IMR-90 (cell line): ENCODE measurements around the gene NCF2. TPM values are rescaled to one million over a fixed set of nuclear protein-coding genes. Genes with fewer than 3 reads are reported as not detected.

Experiments used
- ATAC-seq: fragments of 200-7000 bp; cut with Tn5 transposase; 2 replicates; pipeline ENCODE4 v1.9.1; 2020; ENCODE audit warnings: low read depth, mild to moderate bottlenecking, moderate library complexity
- BruUV-seq: library from RNA; stranded (reverse); fragments of 400-500 nt; replicated peaks from 2 replicates; lab custom pipeline; 2021; lab: Mats Ljungman, UMichigan
- CTCF ChIA-PET: fragments of 300-600 bp; formaldehyde crosslinking; extraction: SDS; loops from one replicate; lab custom pipeline; 2021; ENCODE audit warnings: antibody characterized with exemption; lab: Yijun Ruan, JAX
- POLR2A ChIA-PET: fragments of 300-600 bp; sonication (Branson Sonifier 250); formaldehyde crosslinking; loops from one replicate; lab custom pipeline; 2022; ENCODE audit warnings: antibody characterized with exemption; ENCODE audit not compliant: unreplicated experiment; lab: Charles Lee
- DNase-seq: peaks from one replicate; pipeline ENCODE4 v3.0.0; 2013
- H2AFZ ChIP-seq: replicated peaks from 2 replicates; pipeline ENCODE3; 2013; ENCODE audit warnings: low read length, mild to moderate bottlenecking; ENCODE audit not compliant: poor library complexity
- H2AK5ac ChIP-seq: 2 replicates; pipeline ENCODE4 v1.6.1; 2013; ENCODE audit warnings: low read depth, low read length, inconsistent platforms
- H2AK9ac ChIP-seq: replicated peaks from 2 replicates; pipeline ENCODE3; 2013; ENCODE audit warnings: mild to moderate bottlenecking, low read depth, low read length, moderate library complexity; ENCODE audit not compliant: poor library complexity
- H2BK120ac ChIP-seq: 2 replicates; pipeline ENCODE4 v1.6.1; 2013; ENCODE audit warnings: low read depth, low read length, inconsistent platforms
- H2BK15ac ChIP-seq: 3 replicates; pipeline ENCODE4 v1.6.1; 2013; ENCODE audit warnings: low read depth, low read length, inconsistent platforms
- H2BK20ac ChIP-seq: 2 replicates; pipeline ENCODE4 v1.6.1; 2013; ENCODE audit warnings: low read depth, mild to moderate bottlenecking, inconsistent platforms, low read length, moderate library complexity
- H2BK5ac ChIP-seq: 2 replicates; pipeline ENCODE4 v1.6.1; 2013; ENCODE audit warnings: mild to moderate bottlenecking, low read depth, low read length, inconsistent platforms; ENCODE audit not compliant: poor library complexity, severe bottlenecking
- H3K14ac ChIP-seq: replicated peaks from 2 replicates; pipeline ENCODE4 v1.6.1; 2013; ENCODE audit warnings: low read depth, low read length, inconsistent platforms
- H3K18ac ChIP-seq: 2 replicates; pipeline ENCODE4 v1.6.1; 2013; ENCODE audit warnings: low read depth, low read length, control low read depth
- H3K23ac ChIP-seq: 2 replicates; pipeline ENCODE4 v1.6.1; 2013; ENCODE audit warnings: low read depth, low read length, inconsistent platforms
- H3K27ac ChIP-seq: 2 replicates; pipeline ENCODE4 v1.5.1; 2013; ENCODE audit warnings: mild to moderate bottlenecking, control low read depth, low read length; ENCODE audit not compliant: insufficient read depth
- H3K27me3 ChIP-seq: 2 replicates; pipeline ENCODE4 v1.6.1; 2013; ENCODE audit warnings: low read length; ENCODE audit not compliant: control insufficient read depth, insufficient read depth
- H3K36me3 ChIP-seq: 2 replicates; pipeline ENCODE4 v1.6.1; 2013; ENCODE audit warnings: low read length, mixed read lengths; ENCODE audit not compliant: control insufficient read depth, insufficient read depth
- H3K4ac ChIP-seq: 2 replicates; pipeline ENCODE4 v1.6.1; 2013; ENCODE audit warnings: low read depth, low read length, inconsistent platforms
- H3K4me1 ChIP-seq: 2 replicates; pipeline ENCODE4 v1.6.1; 2013; ENCODE audit warnings: low read length, mixed read lengths; ENCODE audit not compliant: control insufficient read depth, insufficient read depth
- H3K4me2 ChIP-seq: 2 replicates; pipeline ENCODE4 v1.6.1; 2013; ENCODE audit warnings: low read depth, mild to moderate bottlenecking, control low read depth, low read length, moderate library complexity
- H3K4me3 ChIP-seq: 2 replicates; pipeline ENCODE4 v1.5.1; 2013; ENCODE audit warnings: low read depth, mild to moderate bottlenecking, control low read depth, low read length, moderate library complexity; ENCODE audit not compliant: insufficient read depth
- H3K56ac ChIP-seq: 2 replicates; pipeline ENCODE4 v1.6.1; 2013; ENCODE audit warnings: low read length, inconsistent platforms; ENCODE audit not compliant: insufficient read depth; ENCODE audit errors: extremely low read depth
- H3K79me1 ChIP-seq, 2 experiments: 2 replicates each; pipeline ENCODE4 v1.6.1; 2013; ENCODE audit warnings: low read length in 2 of 2, inconsistent platforms in 1 of 2, low read depth in 1 of 2
- H3K9ac ChIP-seq: 2 replicates; pipeline ENCODE4 v1.6.1; 2013; ENCODE audit warnings: low read depth, low read length, control low read depth
- H3K9me1 ChIP-seq: 2 replicates; pipeline ENCODE4 v1.6.1; 2013; ENCODE audit warnings: low read length, inconsistent platforms; ENCODE audit not compliant: insufficient read depth
- H3K9me3 ChIP-seq: 2 replicates; pipeline ENCODE4 v1.6.1; 2013; ENCODE audit warnings: low read length; ENCODE audit not compliant: control insufficient read depth, insufficient read depth
- H4K20me1 ChIP-seq: 2 replicates; pipeline ENCODE4 v1.6.1; 2013; ENCODE audit warnings: low read length, inconsistent platforms; ENCODE audit not compliant: insufficient read depth
- H4K5ac ChIP-seq: 2 replicates; pipeline ENCODE4 v1.6.1; 2013; ENCODE audit warnings: mild to moderate bottlenecking, low read depth, low read length, control low read depth
- H4K8ac ChIP-seq, 2 experiments: 2 replicates each; pipeline ENCODE4 v1.6.1; 2013; ENCODE audit warnings: low read depth in 2 of 2, low read length in 2 of 2, control low read depth in 1 of 2, inconsistent platforms in 1 of 2
- H4K91ac ChIP-seq: 2 replicates; pipeline ENCODE4 v1.6.1; 2013; ENCODE audit warnings: low read depth, low read length, inconsistent platforms; ENCODE audit not compliant: insufficient read depth
- BHLHE40 ChIP-seq: fragments of 150-350 bp; IDR thresholded peaks from 2 replicates; pipeline ENCODE4 v1.6.1; 2016; ENCODE audit warnings: mild to moderate bottlenecking, low read depth, low read length
- CEBPB ChIP-seq: IDR thresholded peaks from 2 replicates; pipeline ENCODE4 v1.6.1; 2012; ENCODE audit warnings: low read depth, low read length, improper control_type of control experiment
- CHD1 ChIP-seq: IDR thresholded peaks from 2 replicates; pipeline ENCODE4 v1.6.1; 2012; ENCODE audit warnings: low read depth, low read length, improper control_type of control experiment
- CTCF ChIP-seq: conservative IDR thresholded peaks from 2 replicates; pipeline ENCODE4 v1.5.1; 2012; ENCODE audit warnings: mild to moderate bottlenecking, low read depth, low read length, improper control_type of control experiment
- ELK1 ChIP-seq: fragments of 150-350 bp; IDR thresholded peaks from 2 replicates; pipeline ENCODE4 v1.6.1; 2016; ENCODE audit warnings: low read depth, mild to moderate bottlenecking, low read length, moderate library complexity, borderline replicate concordance
- FOS ChIP-seq: fragments of 150-350 bp; IDR thresholded peaks from 2 replicates; pipeline ENCODE4 v1.6.1; 2016; ENCODE audit warnings: low read depth, low read length
- MAFK ChIP-seq: IDR thresholded peaks from 2 replicates; pipeline ENCODE4 v1.6.1; 2012; ENCODE audit warnings: low read depth, low read length, improper control_type of control experiment
- MAZ ChIP-seq: IDR thresholded peaks from 2 replicates; pipeline ENCODE4 v1.6.1; 2012; ENCODE audit warnings: low read depth, mild to moderate bottlenecking, low read length, improper control_type of control experiment, moderate library complexity, borderline replicate concordance
- MXI1 ChIP-seq: IDR thresholded peaks from 2 replicates; pipeline ENCODE4 v1.6.1; 2012; ENCODE audit warnings: low read depth, mild to moderate bottlenecking, low read length, moderate library complexity, borderline replicate concordance
- NFE2L2 ChIP-seq: fragments of 150-350 bp; IDR thresholded peaks from 2 replicates; pipeline ENCODE4 v1.6.1; 2016; ENCODE audit warnings: low read depth, mild to moderate bottlenecking, low read length
- POLR2A ChIP-seq: IDR thresholded peaks from 2 replicates; pipeline ENCODE4 v1.6.1; 2012; ENCODE audit warnings: mild to moderate bottlenecking, low read depth, low read length
- RAD21 ChIP-seq: IDR thresholded peaks from 2 replicates; pipeline ENCODE4 v1.6.1; 2012; ENCODE audit warnings: low read length, improper control_type of control experiment
- RCOR1 ChIP-seq: IDR thresholded peaks from 2 replicates; pipeline ENCODE4 v1.6.1; 2012; ENCODE audit warnings: mild to moderate bottlenecking, low read length, improper control_type of control experiment; ENCODE audit not compliant: insufficient replicate concordance
- RFX5 ChIP-seq: IDR thresholded peaks from 2 replicates; pipeline ENCODE4 v1.8.0; 2012; ENCODE audit warnings: low read depth, mild to moderate bottlenecking, low read length, moderate library complexity
- SMC3 ChIP-seq: fragments of 150-350 bp; IDR thresholded peaks from 2 replicates; pipeline ENCODE4 v1.6.1; 2016; ENCODE audit warnings: low read depth, mild to moderate bottlenecking, antibody characterized with exemption, low read length, moderate library complexity
- USF2 ChIP-seq: fragments of 150-350 bp; IDR thresholded peaks from 2 replicates; pipeline ENCODE4 v1.6.1; 2017; ENCODE audit warnings: mild to moderate bottlenecking, antibody characterized with exemption, low read length, low read depth
- WGBS, 2 experiments: methylation state at CpG; one replicate each; pipeline versions ENCODE4 v1.1.5 to v1.1.7; 2013; ENCODE audit warnings: missing lambda C conversion rate in 2 of 2; ENCODE audit not compliant: insufficient read length in 1 of 2; ENCODE audit errors: extremely low coverage in 2 of 2; 5-methylcytosine and 5-hydroxymethylcytosine counted together
- dilution Hi-C: fragments of 300-500 bp; cut with HindIII; formaldehyde crosslinking; loops from one replicate; pipeline ENCODE4 v1.14.3; 2018; ENCODE audit warnings: low sequenced_read_pairs; ENCODE audit not compliant: unreplicated experiment
- in situ Hi-C: fragments of 300-500 bp; cut with MboI; formaldehyde crosslinking; loops from 3 replicates; pipeline ENCODE4 v1.14.3; 2019; ENCODE audit warnings: low sequenced_read_pairs, inconsistent platforms, mixed read lengths
- intact Hi-C: fragments of 100-400 bp; cut with micrococcal nuclease; formaldehyde crosslinking; loops from 2 replicates; pipeline ENCODE4 v1.10.0; 2022
- polyA plus RNA-seq, 3 experiments: library from polyadenylated mRNA; depleted of rRNA; stranded (reverse); fragments of >200 nt; gene quantifications; 2 replicates each; pipeline ENCODE4 v1.2.3, GENCODE V29; 2012; ENCODE audit warnings: low replicate concordance in 1 of 3
- total RNA-seq: library from RNA; depleted of rRNA; stranded (reverse); fragments of >200 nt; gene quantifications from 2 replicates; pipeline ENCODE4 v1.2.3, GENCODE V29; 2012

The NCF2 gene
- total and polyA plus RNA-seq, 2 of the 4 experiments (the other 2 are of a cell fraction) = 3.2 to 4.2 TPM

GRCh38 chr1:183597656-183598347, 7.5 kb upstream of the NCF2 start:
- ATAC-seq = peak; percentile 50
- CTCF ChIA-PET = no interaction called here
- POLR2A ChIA-PET = interaction anchor here (0.6 kb wide), 1 partner anchor 245 kb away, joined by 12 read pairs; no protein-coding TSS in a partner anchor

More at GRCh38 chr1:183597656-183598347, 7.5 kb upstream of the NCF2 start:
- BruUV-seq = no TSS peak
- Histone ChIP-seq H3K9ac (no peak overlapping the region), H3K9me3 (no peaks in the 10 kb centered on the region), H3K4ac (no peak overlapping the region), H2BK20ac (no peak overlapping the region), H3K4me2 (no peak overlapping the region), H2AK5ac (no peak overlapping the region), H4K8ac (no peak overlapping the region), H2BK15ac (no peak overlapping the region), H4K91ac (no peak overlapping the region), H2BK120ac (no peak overlapping the region), H3K9me1 (no peaks in the 10 kb centered on the region), H3K4me1 (peaks cover 5% of the 10 kb centered on the region; the same call in 1 of the 2 replicates), H3K18ac (no peak overlapping the region), H2AFZ (peak overlapping the region; percentile 9), H3K56ac (no peak overlapping the region), H3K14ac (0 out of 2 replicates have a peak overlapping the region, but pooled peaks have one; percentile 0), H3K23ac (no peak overlapping the region), H3K4me3 (no peak overlapping the region), H2BK5ac (no peak overlapping the region), H3K36me3 (no peaks in the 10 kb centered on the region), H3K27me3 (no peaks in the 10 kb centered on the region), H3K27ac (no peak overlapping the region), H2AK9ac (no peak overlapping the region), H4K20me1 (no peaks in the 10 kb centered on the region), H3K79me1 (no peaks in the 10 kb centered on the region), H4K5ac (no peak overlapping the region)
- no CpG with 5 or more reads among the region's 5 CpGs for WGBS, 2 experiments
- DNase-seq = peak; percentile 35
- in situ Hi-C loops = no loop called here
- dilution Hi-C loops = no loop called here
- TF ChIP-seq MXI1 (no peak), NFE2L2 (no peak), POLR2A (no peak), CTCF (no peak), BHLHE40 (no peak), ELK1 (no peak), CHD1 (no peak), CEBPB (no peak), MAZ (no peak), SMC3 (no peak), RCOR1 (no peak), RFX5 (no peak), RAD21 (no peak), MAFK (no peak), FOS (no peak), USF2 (no peak)
- intact Hi-C loops = no loop called here
